K562 (cell line): Measurements from ENCODE around the gene ZBTB32.

Experiments used
- BRCA1 ChIP-seq, 2 experiments: fragments of 450-650 bp in 1 of 2; sonication (generic) in 1 of 2; formaldehyde crosslinking in 1 of 2; IDR thresholded peaks; 2 replicates each; pipeline versions ENCODE4 v1.5.0 to v1.6.1; 2017 to 2020; ENCODE audit warnings: mild to moderate bottlenecking in 1 of 2, missing genetic modification reagents in 1 of 2
- CBFB ChIP-seq: sonication (generic); formaldehyde crosslinking; IDR thresholded peaks from 2 replicates; pipeline ENCODE4 v1.4.0; 2020; ENCODE audit warnings: mild to moderate bottlenecking, missing genetic modification reagents
- CCNT2 ChIP-seq: IDR thresholded peaks from 2 replicates; pipeline ENCODE4 v1.6.1; 2011; ENCODE audit warnings: borderline replicate concordance, low read depth, mild to moderate bottlenecking, moderate library complexity, mixed read lengths, low read length; ENCODE audit not compliant: insufficient read length; ENCODE audit errors: extremely low read depth
- FOXK2 ChIP-seq, 2 experiments: fragments of 450-650 bp; IDR thresholded peaks in 1 of 2; conservative IDR thresholded peaks in 1 of 2; 2 replicates each; pipeline ENCODE4 v1.6.1; 2016; ENCODE audit warnings: low read depth in 2 of 2, mild to moderate bottlenecking in 1 of 2
- GABPB1 ChIP-seq: sonication (generic); formaldehyde crosslinking; IDR thresholded peaks from 2 replicates; pipeline ENCODE4 v1.8.0; 2022; ENCODE audit warnings: mild to moderate bottlenecking, missing genetic modification reagents
- TF ChIP-seq, protein P1 (sequence below): fragments of 250-450 bp; sonication (Bioruptor Pico); IDR thresholded peaks from 2 replicates; pipeline ENCODE4 v1.8.0; 2021; ENCODE audit warnings: mild to moderate bottlenecking, moderate library complexity
- TF ChIP-seq, protein P2 (sequence below), 3 experiments: fragments of 200-800 bp in 1 of 3; sonication (Bioruptor generic) in 1 of 3; sonication (generic) in 1 of 3; formaldehyde crosslinking in 1 of 3; IDR thresholded peaks; 2 replicates each; pipeline versions ENCODE4 v1.6.1 to v1.8.0; 2016 to 2022; ENCODE audit warnings: mild to moderate bottlenecking in 2 of 3, missing compliant biosample characterization in 2 of 3, missing genetic modification characterization in 2 of 3, missing genetic modification reagents in 1 of 3

DNA sequence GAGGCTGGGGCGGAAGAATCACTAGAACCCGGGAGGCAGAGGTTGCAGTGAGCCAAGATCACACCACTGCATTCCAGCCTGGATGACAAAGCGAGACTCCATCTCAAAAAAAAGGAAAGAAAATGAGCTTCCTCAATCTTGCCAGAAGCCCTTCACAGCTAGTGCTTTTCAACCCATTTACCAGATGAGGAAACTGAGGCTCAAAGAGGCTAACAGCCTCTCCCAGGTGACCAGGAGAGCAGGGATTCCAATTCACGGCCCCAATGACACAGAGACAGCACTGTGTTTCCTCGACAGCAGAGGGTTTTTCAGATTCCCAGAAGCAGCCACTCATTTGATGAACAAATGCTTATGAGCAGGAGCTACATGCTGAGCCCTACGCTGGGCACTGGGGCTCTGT lies 34.8 kb upstream of the ZBTB32 start:
- TF ChIP-seq CBFB (CRISPR knock-in tag), result no peak
- TF ChIP-seq GABPB1, result no peak
- TF ChIP-seq, protein P1, sequence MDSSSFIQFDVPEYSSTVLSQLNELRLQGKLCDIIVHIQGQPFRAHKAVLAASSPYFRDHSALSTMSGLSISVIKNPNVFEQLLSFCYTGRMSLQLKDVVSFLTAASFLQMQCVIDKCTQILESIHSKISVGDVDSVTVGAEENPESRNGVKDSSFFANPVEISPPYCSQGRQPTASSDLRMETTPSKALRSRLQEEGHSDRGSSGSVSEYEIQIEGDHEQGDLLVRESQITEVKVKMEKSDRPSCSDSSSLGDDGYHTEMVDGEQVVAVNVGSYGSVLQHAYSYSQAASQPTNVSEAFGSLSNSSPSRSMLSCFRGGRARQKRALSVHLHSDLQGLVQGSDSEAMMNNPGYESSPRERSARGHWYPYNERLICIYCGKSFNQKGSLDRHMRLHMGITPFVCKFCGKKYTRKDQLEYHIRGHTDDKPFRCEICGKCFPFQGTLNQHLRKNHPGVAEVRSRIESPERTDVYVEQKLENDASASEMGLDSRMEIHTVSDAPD (CRISPR knock-in tag), result no peak
- TF ChIP-seq CCNT2, result no peak
- no peak for TF ChIP-seq BRCA1 (IDR thresholded peaks at IDR 0.05)
- no peak for TF ChIP-seq BRCA1 (CRISPR knock-in tag; IDR thresholded peaks at IDR 0.05)
- TF ChIP-seq, protein P2, sequence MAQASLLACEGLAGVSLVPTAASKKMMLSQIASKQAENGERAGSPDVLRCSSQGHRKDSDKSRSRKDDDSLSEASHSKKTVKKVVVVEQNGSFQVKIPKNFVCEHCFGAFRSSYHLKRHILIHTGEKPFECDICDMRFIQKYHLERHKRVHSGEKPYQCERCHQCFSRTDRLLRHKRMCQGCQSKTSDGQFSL (CRISPR knock-in tag; IDR thresholded peaks at IDR 0.05), result no peak
- TF ChIP-seq, protein P2 (tag; IDR thresholded peaks at IDR 0.05), result no peak
- TF ChIP-seq FOXK2 (conservative IDR thresholded peaks at IDR 0.05 in 1 of 2, IDR thresholded peaks at IDR 0.05 in 1 of 2; ENCODE audit: low read depth in 2 of 2), result no peak
